IPS DF 6.9 (cell line): Measurements from ENCODE around the gene F5.

Experiments
- DNase-seq: peaks from one replicate; pipeline ENCODE4 v3.0.0-alpha.2; 2013; ENCODE audit warnings: low read depth, low spot score
- H3K27ac ChIP-seq: one replicate; pipeline ENCODE4 v1.5.1; 2013; ENCODE audit warnings: low read length, control low read depth
- H3K27me3 ChIP-seq: 2 replicates; pipeline ENCODE4 v1.6.1; 2013; ENCODE audit warnings: mild to moderate bottlenecking, low read length; ENCODE audit not compliant: control insufficient read depth, insufficient read depth
- H3K36me3 ChIP-seq: 2 replicates; pipeline ENCODE4 v1.6.1; 2013; ENCODE audit warnings: low read length; ENCODE audit not compliant: control insufficient read depth, insufficient read depth
- H3K4me1 ChIP-seq: 2 replicates; pipeline ENCODE4 v1.6.1; 2013; ENCODE audit warnings: low read length; ENCODE audit not compliant: control insufficient read depth, insufficient read depth
- H3K4me3 ChIP-seq: 2 replicates; pipeline ENCODE4 v1.5.1; 2013; ENCODE audit warnings: mild to moderate bottlenecking, low read length
- H3K9me3 ChIP-seq: 2 replicates; pipeline ENCODE4 v1.6.1; 2013; ENCODE audit warnings: low read length, inconsistent platforms; ENCODE audit not compliant: control insufficient read depth, insufficient read depth
- WGBS: extraction: QIAGEN DNeasy Blood & Tissue Kit; methylation state at CpG from one replicate; pipeline ENCODE4 v1.1.7; 2013; ENCODE audit warnings: mixed read lengths, missing lambda C conversion rate; ENCODE audit not compliant: insufficient read length, insufficient coverage; 5-methylcytosine and 5-hydroxymethylcytosine counted together

F5 gene

DNA sequence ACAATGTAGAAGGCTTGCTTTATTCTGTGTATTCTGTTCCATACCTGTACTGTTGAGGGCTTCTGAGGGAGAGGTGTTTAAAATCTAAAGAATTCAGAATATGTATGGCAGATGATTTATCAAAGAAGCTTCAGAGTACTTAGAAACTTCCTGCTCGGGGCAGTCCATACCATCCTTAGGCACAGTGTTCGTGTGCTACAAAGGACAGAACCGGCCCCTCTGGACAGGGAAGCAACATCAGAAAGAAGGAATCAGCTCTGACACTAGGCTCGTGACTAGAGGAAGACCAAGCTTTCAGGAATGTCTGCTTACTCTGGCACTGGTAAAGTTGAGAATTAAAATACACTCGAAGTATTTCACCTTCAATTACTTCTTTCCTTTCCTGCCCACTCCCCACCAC is 29.5 kb upstream of the F5 start:
- no CpG with 5 or more reads among the region's 5 CpGs for WGBS
- H3K4me3 ChIP-seq, result no peak overlapping the region
- H3K4me1 ChIP-seq, result no peaks in the 10 kb centered on the region
- DNase-seq, result no peak
- no peaks in the 10 kb centered on the region for H3K36me3 ChIP-seq
- H3K27ac ChIP-seq, result no peak overlapping the region
- H3K9me3 ChIP-seq, result no peaks in the 10 kb centered on the region
- H3K27me3 ChIP-seq, result no peaks in the 10 kb centered on the region

- DNase-seq, result no peak
- Histone ChIP-seq H3K4me1 (no peaks in the 10 kb centered on the region), H3K27ac (no peak overlapping the region), H3K4me3 (no peak overlapping the region), H3K27me3 (no peaks in the 10 kb centered on the region), H3K36me3 (no peaks in the 10 kb centered on the region), H3K9me3 (no peaks in the 10 kb centered on the region)
- no CpG with 5 or more reads among the region's 6 CpGs for WGBS
Observed at GRCh38 chr1:169610858-169611257, 24.6 kb upstream of the F5 start.

- no CpG with 5 or more reads among the region's 1 CpG for WGBS
- H3K27me3 ChIP-seq, result no peaks in the 10 kb centered on the region
Observed at GRCh38 chr1:169610108-169610507, 23.8 kb upstream of the F5 start.

GRCh38 chr1:169608226-169608625 is 21.9 kb upstream of the F5 start:
- no peak for DNase-seq
- Histone ChIP-seq H3K4me3 (no peak overlapping the region), H3K27me3 (no peaks in the 10 kb centered on the region), H3K36me3 (no peaks in the 10 kb centered on the region), H3K4me1 (no peaks in the 10 kb centered on the region), H3K27ac (no peak overlapping the region), H3K9me3 (no peaks in the 10 kb centered on the region)
- WGBS, result 100% methylated on average over 3 of the region's 4 CpGs

More at GRCh38 chr1:169610108-169610507, 23.8 kb upstream of the F5 start:
- Histone ChIP-seq H3K4me3 (no peak overlapping the region), H3K4me1 (no peaks in the 10 kb centered on the region), H3K27ac (no peak overlapping the region), H3K36me3 (no peaks in the 10 kb centered on the region), H3K9me3 (no peaks in the 10 kb centered on the region)
- no peak for DNase-seq

DNA sequence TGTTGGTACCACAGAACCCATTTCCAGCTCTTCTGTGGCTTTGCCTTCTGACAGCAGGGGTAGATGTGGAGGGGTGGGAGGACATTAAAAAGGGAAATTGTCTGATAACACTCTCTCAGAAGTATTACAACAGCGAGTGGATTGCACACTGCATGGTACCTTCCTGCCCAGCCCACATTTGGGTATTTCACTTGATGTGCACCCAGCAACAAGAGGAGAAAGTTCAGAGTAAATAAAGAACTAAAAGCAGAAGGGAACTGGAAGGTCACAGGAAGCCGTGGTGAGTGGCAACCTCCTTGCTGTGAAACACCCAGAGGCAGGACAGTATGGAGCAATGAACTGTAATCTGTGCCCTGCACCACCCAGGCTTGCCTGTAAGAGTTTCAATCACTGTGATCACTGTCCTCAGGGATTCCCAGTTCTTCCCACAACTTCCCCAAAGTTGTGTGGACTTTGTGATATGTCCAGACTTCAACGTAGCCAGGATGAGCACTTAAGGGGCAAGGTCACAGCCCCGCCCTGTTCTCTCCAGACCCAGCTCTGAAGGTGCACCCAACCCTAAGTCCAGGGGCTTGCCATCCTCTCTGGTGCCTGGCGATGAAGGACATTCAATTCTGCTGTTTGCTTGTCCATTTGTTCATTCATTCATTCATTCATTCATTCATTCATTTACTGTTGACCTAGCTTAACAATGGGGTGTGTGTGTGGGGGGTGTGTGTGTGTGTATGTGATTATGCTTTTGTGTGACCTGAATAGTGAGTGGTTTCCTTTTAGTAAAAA is 18.7 kb upstream of the F5 start:
- H3K4me3 ChIP-seq, result no peak overlapping the region
- H3K9me3 ChIP-seq, result no peaks in the 10 kb centered on the region
- H3K36me3 ChIP-seq, result no peaks in the 10 kb centered on the region
- H3K4me1 ChIP-seq, result no peaks in the 10 kb centered on the region
- no peaks in the 10 kb centered on the region for H3K27me3 ChIP-seq
- DNase-seq, result no peak
- H3K27ac ChIP-seq, result no peak overlapping the region
- WGBS, result no CpG with 5 or more reads among the region's 5 CpGs

- no peaks in the 10 kb centered on the region for H3K4me1 ChIP-seq
- H3K9me3 ChIP-seq, result no peaks in the 10 kb centered on the region
- H3K36me3 ChIP-seq, result no peaks in the 10 kb centered on the region
- no CpG with 5 or more reads among the region's 3 CpGs for WGBS
- no peaks in the 10 kb centered on the region for H3K27me3 ChIP-seq
- H3K4me3 ChIP-seq, result no peak overlapping the region
- H3K27ac ChIP-seq, result no peak overlapping the region
- no peak for DNase-seq
Observed at GRCh38 chr1:169601096-169601881, 15.0 kb upstream of the F5 start.

- DNase-seq, result peak; percentile 37
- H3K4me1 ChIP-seq, result no peaks in the 10 kb centered on the region
Observed at GRCh38 chr1:169595764-169596711, 9.8 kb upstream of the F5 start.

DNA sequence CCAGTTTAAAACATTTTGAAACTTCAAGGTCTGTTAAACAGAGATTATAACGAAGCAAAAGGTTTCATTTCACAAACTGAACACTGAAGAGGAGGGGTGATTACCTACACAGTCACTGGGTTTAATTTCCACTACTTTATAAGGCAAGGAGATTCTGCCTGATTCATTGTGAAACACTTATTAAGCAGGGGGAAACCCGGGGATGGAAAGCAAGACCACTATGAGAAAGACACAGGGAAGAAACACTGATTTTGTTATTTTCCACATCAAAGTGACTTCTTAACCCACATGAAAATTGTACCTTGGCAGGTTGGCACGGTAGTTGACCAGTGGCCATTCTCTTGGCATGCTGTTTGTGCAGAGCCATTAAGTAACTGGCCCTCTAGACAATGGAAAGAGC is 8.1 kb upstream of the F5 start:
- Histone ChIP-seq H3K27ac (no peak overlapping the region), H3K4me3 (no peak overlapping the region), H3K27me3 (no peaks in the 10 kb centered on the region), H3K9me3 (no peaks in the 10 kb centered on the region), H3K4me1 (no peaks in the 10 kb centered on the region), H3K36me3 (no peaks in the 10 kb centered on the region)
- WGBS, result no CpG with 5 or more reads among the region's 3 CpGs
- DNase-seq, result no peak

More at GRCh38 chr1:169595764-169596711, 9.8 kb upstream of the F5 start:
- Histone ChIP-seq H3K36me3 (no peaks in the 10 kb centered on the region), H3K9me3 (no peaks in the 10 kb centered on the region), H3K4me3 (no peak overlapping the region), H3K27me3 (no peaks in the 10 kb centered on the region), H3K27ac (no peak overlapping the region)
- WGBS, result no CpG with 5 or more reads among the region's 3 CpGs

DNA sequence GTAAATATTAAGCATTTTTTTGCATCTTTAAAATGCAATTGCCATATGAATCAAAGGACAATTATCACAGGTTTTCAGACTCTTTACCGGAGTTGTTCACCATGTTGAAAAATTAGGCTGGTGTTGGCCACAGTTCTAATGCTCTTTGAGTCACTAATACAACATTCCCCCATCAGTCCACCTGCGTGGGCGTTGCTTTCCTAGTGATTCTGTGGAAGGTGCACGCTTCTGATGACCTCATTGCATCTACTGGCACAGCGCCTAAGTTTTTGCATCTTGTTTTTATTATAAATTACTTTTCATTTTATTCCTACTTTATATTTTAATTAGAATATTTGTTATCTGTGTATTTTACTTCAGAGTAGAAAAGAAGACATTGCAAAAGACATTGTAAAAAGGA is 4.7 kb upstream of the F5 start:
- H3K27ac ChIP-seq, result no peak overlapping the region
- H3K4me1 ChIP-seq, result no peaks in the 10 kb centered on the region; the same call in 1 of the 2 replicates
- WGBS, result no CpG with 5 or more reads among the region's 5 CpGs
- no peaks in the 10 kb centered on the region for H3K36me3 ChIP-seq
- no peak overlapping the region for H3K4me3 ChIP-seq
- H3K27me3 ChIP-seq, result no peaks in the 10 kb centered on the region
- no peak for DNase-seq
- no peaks in the 10 kb centered on the region for H3K9me3 ChIP-seq
